ENCODE results near the gene TTLL12. TPM values are rescaled to one million over a fixed set of nuclear protein-coding genes. Genes with fewer than 3 reads are reported as not detected.
A peak's percentile ranks its signal among the peaks of the same experiment; 100 is the strongest.
"Not testable (repeated sequence)": the region's sequence is repeated elsewhere in the genome, so short reads cannot be mapped to it uniquely, and the experiment has no call there.

TTLL12 gene
- total RNA-seq, 1 experiment from 2014 or later: 113 TPM

- no peak for TF ChIP-seq CTCF (conservative IDR thresholded peaks at IDR 0.05)
- TF ChIP-seq EZH2 (IDR thresholded peaks at IDR 0.05; ENCODE audit: low read depth): no peak
- H3K27ac ChIP-seq: no peak overlapping the region
- no peaks in the 10 kb centered on the region for H3K36me3 ChIP-seq (ENCODE audit: low read depth)
- DNase-seq: no peak
- H3K79me2 ChIP-seq (ENCODE audit: low read depth): peaks cover 38% of the 10 kb centered on the region
- BruUV-seq (replicated peaks): no TSS peak
- no peaks in the 10 kb centered on the region; the same call in 1 of the 2 replicates for H4K20me1 ChIP-seq (ENCODE audit: insufficient read depth)
- H3K9me3 ChIP-seq (ENCODE audit: insufficient read depth, low read depth): no peaks in the 10 kb centered on the region
- intact Hi-C loops (cut with micrococcal nuclease; ENCODE audit: unreplicated experiment): loop anchor here (5.0 kb wide), 1 partner anchor 37 kb away; the partner anchor contains the start of gene TTLL12
- ChIA-PET POLR2A (ENCODE audit: unreplicated experiment) (interaction anchor here (0.5 to 0.7 kb wide), 4 partner anchors 24 to 231 kb away, joined by 3 to 20 read pairs (median 6); no protein-coding TSS in a partner anchor), CTCF (no interaction called here)
- peak overlapping the region; percentile 88 for H3K4me3 ChIP-seq
- H3K9me2 ChIP-seq (ENCODE audit: insufficient read depth): no peaks in the 10 kb centered on the region
- peaks cover 20% of the 10 kb centered on the region for H3K4me1 ChIP-seq (replicated peaks; ENCODE audit: insufficient read depth)
- H3K27me3 ChIP-seq (ENCODE audit: insufficient read depth, low read depth): no peaks in the 10 kb centered on the region
- H3F3A ChIP-seq (ENCODE audit: insufficient read depth, low read depth): peaks cover 18% of the 10 kb centered on the region
- peak overlapping the region; percentile 99 for H3K4me2 ChIP-seq
- peak overlapping the region; percentile 93 for H2AFZ ChIP-seq
Observed at GRCh38 chr22:43150731-43151206, 36.2 kb downstream of the TTLL12 start.

- Histone ChIP-seq H3K79me2 (ENCODE audit: low read depth) (peaks cover 17% of the 10 kb centered on the region), H3K4me2 (no peak overlapping the region; the same call in 1 of the 2 replicates), H3F3A (ENCODE audit: insufficient read depth, low read depth) (peaks cover 23% of the 10 kb centered on the region), H3K36me3 (ENCODE audit: low read depth) (no peaks in the 10 kb centered on the region), H3K27ac (no peak overlapping the region), H3K9me3 (ENCODE audit: insufficient read depth, low read depth) (no peaks in the 10 kb centered on the region), H3K4me3 (no peak overlapping the region), H3K9me2 (ENCODE audit: insufficient read depth) (no peaks in the 10 kb centered on the region), H2AFZ (0 out of 2 replicates have a peak overlapping the region, but pooled peaks have one; percentile 53), H3K4me1 (replicated peaks; ENCODE audit: insufficient read depth) (peaks cover 17% of the 10 kb centered on the region), H4K20me1 (ENCODE audit: insufficient read depth) (no peaks in the 10 kb centered on the region), H3K27me3 (ENCODE audit: insufficient read depth, low read depth) (no peaks in the 10 kb centered on the region)
- DNase-seq: no peak
- intact Hi-C loops (cut with micrococcal nuclease; ENCODE audit: unreplicated experiment): no loop called here
- TF ChIP-seq EZH2 (IDR thresholded peaks at IDR 0.05; ENCODE audit: low read depth) (no peak), CTCF (conservative IDR thresholded peaks at IDR 0.05) (no peak)
- ChIA-PET CTCF (interaction anchor here (0.5 kb wide), 1 partner anchor 19 kb away, joined by 9 read pairs; no protein-coding TSS in a partner anchor), POLR2A (ENCODE audit: unreplicated experiment) (interaction anchor here (0.6 kb wide), 1 partner anchor 22 kb away, joined by 5 read pairs; no protein-coding TSS in a partner anchor)
- BruUV-seq (replicated peaks): no TSS peak
Observed at GRCh38 chr22:43148581-43148980, 38.4 kb downstream of the TTLL12 start.

- no peak for DNase-seq
- Histone ChIP-seq H3K4me2 (no peak overlapping the region), H2AFZ (no peak overlapping the region), H3K4me1 (replicated peaks; ENCODE audit: insufficient read depth) (peaks cover 14% of the 10 kb centered on the region), H3K27ac (no peak overlapping the region), H3F3A (ENCODE audit: insufficient read depth, low read depth) (peaks cover 23% of the 10 kb centered on the region), H3K4me3 (no peak overlapping the region), H3K79me2 (ENCODE audit: low read depth) (peaks cover 16% of the 10 kb centered on the region), H3K9me3 (ENCODE audit: insufficient read depth, low read depth) (no peaks in the 10 kb centered on the region), H4K20me1 (ENCODE audit: insufficient read depth) (no peaks in the 10 kb centered on the region), H3K9me2 (ENCODE audit: insufficient read depth) (no peaks in the 10 kb centered on the region), H3K36me3 (ENCODE audit: low read depth) (no peaks in the 10 kb centered on the region), H3K27me3 (ENCODE audit: insufficient read depth, low read depth) (no peaks in the 10 kb centered on the region)
- no peak for TF ChIP-seq EZH2 (IDR thresholded peaks at IDR 0.05; ENCODE audit: low read depth)
- no peak for TF ChIP-seq CTCF (conservative IDR thresholded peaks at IDR 0.05)
- intact Hi-C loops (cut with micrococcal nuclease; ENCODE audit: unreplicated experiment): no loop called here
- ChIA-PET CTCF (no interaction called here), POLR2A (ENCODE audit: unreplicated experiment) (no interaction called here)
- no TSS peak for BruUV-seq (replicated peaks)
Observed at GRCh38 chr22:43147821-43148220, 39.1 kb downstream of the TTLL12 start.

GRCh38 chr22:43146332-43146731 lies 40.6 kb downstream of the TTLL12 start:
- intact Hi-C loops (cut with micrococcal nuclease; ENCODE audit: unreplicated experiment); H2AFZ ChIP-seq; H3K4me2 ChIP-seq; POLR2A ChIA-PET (ENCODE audit: unreplicated experiment); CTCF ChIA-PET; H3K36me3 ChIP-seq (ENCODE audit: low read depth); H3K4me3 ChIP-seq; BruUV-seq (replicated peaks); H3K27ac ChIP-seq; H4K20me1 ChIP-seq (ENCODE audit: insufficient read depth); H3K27me3 ChIP-seq (ENCODE audit: insufficient read depth, low read depth); H3K9me3 ChIP-seq (ENCODE audit: insufficient read depth, low read depth); H3K9me2 ChIP-seq (ENCODE audit: insufficient read depth); DNase-seq: not testable (repeated sequence)
- H3K79me2 ChIP-seq (ENCODE audit: low read depth): peaks cover 17% of the 10 kb centered on the region
- H3F3A ChIP-seq (ENCODE audit: insufficient read depth, low read depth): peaks cover 25% of the 10 kb centered on the region
- peaks cover 20% of the 10 kb centered on the region for H3K4me1 ChIP-seq (replicated peaks; ENCODE audit: insufficient read depth)

GRCh38 chr22:43145371-43145770 lies 41.6 kb downstream of the TTLL12 start:
- H3K27ac ChIP-seq; CTCF ChIA-PET; POLR2A ChIA-PET (ENCODE audit: unreplicated experiment): not testable (repeated sequence)

More at GRCh38 chr22:43145371-43145770, 41.6 kb downstream of the TTLL12 start:
- H3K27me3 ChIP-seq (ENCODE audit: insufficient read depth, low read depth); H3K36me3 ChIP-seq (ENCODE audit: low read depth); H4K20me1 ChIP-seq (ENCODE audit: insufficient read depth); H3K4me2 ChIP-seq; intact Hi-C loops (cut with micrococcal nuclease; ENCODE audit: unreplicated experiment); BruUV-seq (replicated peaks); H3K9me2 ChIP-seq (ENCODE audit: insufficient read depth); H3K4me3 ChIP-seq; H3K9me3 ChIP-seq (ENCODE audit: insufficient read depth, low read depth); H2AFZ ChIP-seq: not testable (repeated sequence)
- H3K79me2 ChIP-seq (ENCODE audit: low read depth): peaks cover 27% of the 10 kb centered on the region
- peak in 1 of 2 experiments; percentile 13 for DNase-seq
- H3K4me1 ChIP-seq (replicated peaks; ENCODE audit: insufficient read depth): peaks cover 19% of the 10 kb centered on the region
- H3F3A ChIP-seq (ENCODE audit: insufficient read depth, low read depth): peaks cover 20% of the 10 kb centered on the region
